HK-2 (cell line): ENCODE data around the gene NGF.

Experiments used
- DNase-seq: peaks from one replicate; pipeline ENCODE4 v3.0.0-alpha.2; 2018; ENCODE audit not compliant: unreplicated experiment

Gene NGF

GRCh38 chr1:115239148-115239422 lies 99.0 kb downstream of the NGF start:
- DNase-seq = no peak

DNA sequence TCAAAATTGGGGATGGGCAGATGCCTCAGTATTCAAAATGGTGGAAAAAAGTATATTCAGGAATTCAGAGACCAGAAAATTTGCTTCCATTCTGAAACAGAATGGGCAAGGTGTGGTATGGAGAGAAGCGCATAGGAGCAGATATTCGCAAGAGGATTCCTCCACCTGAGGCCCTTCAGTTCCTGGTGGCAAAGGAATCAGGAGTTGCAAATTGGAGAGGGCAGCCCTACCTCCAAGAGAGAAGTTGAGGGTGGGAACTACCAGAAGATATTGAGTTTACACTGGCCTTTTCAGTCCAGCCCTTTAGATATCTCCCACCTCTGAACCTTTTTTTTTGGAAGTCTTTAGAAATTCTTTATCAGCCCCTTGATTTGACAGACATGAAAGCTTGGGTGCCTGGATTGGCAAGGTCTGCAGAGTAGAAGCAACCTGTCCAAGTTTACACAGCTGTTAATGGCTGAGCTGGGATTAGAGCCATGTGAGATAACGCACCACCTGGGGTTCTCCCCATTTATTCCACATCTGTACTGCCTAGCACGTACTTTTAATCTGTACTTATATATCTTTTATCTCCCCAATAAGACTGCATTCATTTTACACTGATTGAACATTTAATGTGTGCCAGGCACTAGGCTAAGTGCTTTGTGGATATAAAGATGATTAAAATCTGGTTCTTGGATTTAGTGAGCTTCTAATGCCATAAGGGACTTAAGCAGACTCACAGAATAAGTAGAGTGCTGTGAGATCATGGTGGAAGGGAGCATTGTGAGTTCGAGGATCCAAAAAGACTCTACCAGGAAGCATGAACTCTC lies 99.5 kb downstream of the NGF start:
- no peak for DNase-seq

- DNase-seq = no peak
Observed at GRCh38 chr1:115237507-115237906, 100.5 kb downstream of the NGF start.

DNA sequence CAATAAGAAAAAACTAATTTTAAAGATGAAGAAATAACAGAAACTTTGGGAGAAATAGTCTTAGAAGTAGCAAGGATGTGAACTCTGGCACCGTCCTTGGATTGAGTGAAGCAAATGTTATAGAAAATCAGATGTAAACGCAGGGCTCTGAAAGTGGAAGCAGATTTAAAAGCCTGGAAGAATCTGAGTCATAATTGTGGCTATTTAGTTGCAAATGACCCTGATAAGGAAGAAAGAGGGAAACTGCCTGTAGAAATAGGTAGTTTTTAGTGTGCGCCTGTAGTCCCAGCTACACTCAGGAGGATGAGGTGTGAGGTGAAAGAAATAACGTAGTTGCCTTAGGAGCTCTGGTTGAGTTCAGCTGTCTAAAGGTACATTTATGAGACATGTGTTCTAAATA lies 101.0 kb downstream of the NGF start:
- DNase-seq = no peak
